HepG2 (cell line): ENCODE data around the gene RHOD. TPM values are rescaled to one million over a fixed set of nuclear protein-coding genes. Genes with fewer than 3 reads are reported as not detected.

Experiments used
- CREB1 ChIP-seq, 2 experiments: fragments of 450-650 bp in 1 of 2; IDR thresholded peaks; 2 replicates each; pipeline ENCODE4 v1.6.1; 2016 to 2017; ENCODE audit warnings: control low read depth in 1 of 2, mild to moderate bottlenecking in 1 of 2, missing compliant biosample characterization in 1 of 2, missing genetic modification characterization in 1 of 2
- ESRRA ChIP-seq: sonication (generic); formaldehyde crosslinking; IDR thresholded peaks from 2 replicates; pipeline ENCODE4 v1.5.1; 2020; ENCODE audit warnings: mild to moderate bottlenecking, low read depth, missing genetic modification reagents
- FOXP4 ChIP-seq: sonication (generic); formaldehyde crosslinking; IDR thresholded peaks from 2 replicates; pipeline ENCODE4 v1.4.0; 2020; ENCODE audit warnings: missing genetic modification reagents
- IKZF1 ChIP-seq: fragments of 450-650 bp; IDR thresholded peaks from 2 replicates; pipeline ENCODE4 v1.7.1; 2016
- ISX ChIP-seq: sonication (generic); formaldehyde crosslinking; conservative IDR thresholded peaks from 2 replicates; pipeline ENCODE4 v1.5.0; 2020; ENCODE audit warnings: missing genetic modification reagents
- KDM5B ChIP-seq: sonication (generic); formaldehyde crosslinking; IDR thresholded peaks from 2 replicates; pipeline ENCODE4 v1.4.0; 2020; ENCODE audit warnings: missing genetic modification reagents, mild to moderate bottlenecking, borderline replicate concordance
- LRRFIP1 ChIP-seq: sonication (generic); formaldehyde crosslinking; conservative IDR thresholded peaks from 2 replicates; pipeline ENCODE4 v1.4.0; 2020; ENCODE audit warnings: missing genetic modification reagents
- MTERF4 ChIP-seq: sonication (generic); formaldehyde crosslinking; IDR thresholded peaks from 2 replicates; pipeline ENCODE4 v1.8.0; 2023; ENCODE audit warnings: mild to moderate bottlenecking, missing genetic modification reagents
- NONO ChIP-seq, 2 experiments: fragments of 450-650 bp in 1 of 2; sonication (generic) in 1 of 2; formaldehyde crosslinking in 1 of 2; IDR thresholded peaks in 1 of 2; conservative IDR thresholded peaks in 1 of 2; 2 replicates each; pipeline versions ENCODE4 v1.6.1 to v1.8.0; 2017 to 2022; ENCODE audit warnings: mild to moderate bottlenecking in 1 of 2, missing genetic modification reagents in 1 of 2, moderate library complexity in 1 of 2
- PHF5A ChIP-seq: IDR thresholded peaks from one replicate; pipeline ENCODE4 v1.6.1; 2018; ENCODE audit warnings: low read depth, missing genetic modification reagents; ENCODE audit not compliant: unreplicated experiment
- RBM22 ChIP-seq: fragments of 200-400 bp; formaldehyde crosslinking; optimal IDR thresholded peaks from 2 replicates; pipeline ENCODE3; 2017; ENCODE audit warnings: mild to moderate bottlenecking, low read length, moderate library complexity
- SKI ChIP-seq: fragments of 450-650 bp; IDR thresholded peaks from one replicate; pipeline ENCODE4 v1.6.1; 2018; ENCODE audit warnings: mild to moderate bottlenecking; ENCODE audit not compliant: partially characterized antibody
- SMAD3 ChIP-seq: sonication (generic); formaldehyde crosslinking; IDR thresholded peaks from 2 replicates; pipeline ENCODE4 v1.4.0; 2020; ENCODE audit warnings: missing genetic modification reagents
- SMAD9 ChIP-seq: sonication (generic); formaldehyde crosslinking; IDR thresholded peaks from 2 replicates; pipeline ENCODE4 v1.5.1; 2020; ENCODE audit warnings: mild to moderate bottlenecking, missing genetic modification reagents
- SMYD3 ChIP-seq: sonication (generic); formaldehyde crosslinking; IDR thresholded peaks from 2 replicates; pipeline ENCODE4 v1.8.1; 2023; ENCODE audit warnings: mild to moderate bottlenecking, missing genetic modification reagents
- THAP11 ChIP-seq: IDR thresholded peaks from 2 replicates; pipeline ENCODE4 v1.6.1; 2016; ENCODE audit warnings: missing biosample characterization, missing genetic modification reagents
- TOE1 ChIP-seq: sonication (generic); formaldehyde crosslinking; IDR thresholded peaks from 2 replicates; pipeline ENCODE4 v1.4.0; 2020; ENCODE audit warnings: mild to moderate bottlenecking, missing genetic modification reagents
- YEATS2 ChIP-seq: sonication (generic); formaldehyde crosslinking; IDR thresholded peaks from 2 replicates; pipeline ENCODE4 v1.4.0; 2020; ENCODE audit warnings: missing genetic modification reagents, borderline replicate concordance
- ZBTB8A ChIP-seq: sonication (generic); formaldehyde crosslinking; IDR thresholded peaks from 2 replicates; pipeline ENCODE4 v1.4.0; 2020; ENCODE audit warnings: mild to moderate bottlenecking, low read depth, missing genetic modification reagents, borderline replicate concordance
- ZC3H4 ChIP-seq: sonication (generic); formaldehyde crosslinking; IDR thresholded peaks from 2 replicates; pipeline ENCODE4 v1.4.0; 2020; ENCODE audit warnings: missing genetic modification reagents, borderline replicate concordance
- polyA plus RNA-seq, 8 experiments: library from polyadenylated mRNA; depleted of rRNA in 3 of 8; stranded (reverse) in 7 of 8; unstranded in 1 of 8; fragments of >200 nt; fragmentation: Illumina TruSeq in 4 of 8; extraction: Trizol in 4 of 8; gene quantifications; 2 replicates each; pipeline versions ENCODE4 v1.2.1 to v1.2.3, GENCODE V29; 2011 to 2016; ENCODE audit warnings: low read depth in 4 of 8, missing spikeins in 1 of 8, mixed read lengths in 1 of 8; ENCODE audit not compliant: insufficient read depth in 1 of 8
- total RNA-seq, 5 experiments: library from RNA; depleted of rRNA; stranded (reverse); fragments of >200 nt; fragmentation: Illumina TruSeq; extraction: Trizol; gene quantifications; 2 replicates each; pipeline ENCODE4 v1.2.3, GENCODE V29; 2016; ENCODE audit warnings: low read depth in 1 of 5

RHOD gene
- total and polyA plus RNA-seq, 2 of the 13 experiments (the other 11 are each of a cell fraction or from before 2014, with no cell fraction given), result 0.27 to 0.98 TPM

GRCh38 chr11:67054836-67055523, 1.7 kb upstream of the RHOD start (continued):
- no peak for TF ChIP-seq SMAD9 (CRISPR knock-in tag)
- TF ChIP-seq NONO (IDR thresholded peaks at IDR 0.05), result no peak
- TF ChIP-seq NONO (CRISPR knock-in tag; conservative IDR thresholded peaks at IDR 0.05), result 0 out of 2 replicates have a peak, but pooled peaks have one; percentile 17
- no peak for TF ChIP-seq ZBTB8A
- TF ChIP-seq ESRRA (CRISPR knock-in tag), result no peak
- TF ChIP-seq SMAD3 (CRISPR knock-in tag), result no peak
- no peak for TF ChIP-seq ZC3H4 (CRISPR knock-in tag)
- 0 out of 2 replicates have a peak, but pooled peaks have one; percentile 56 for TF ChIP-seq SMYD3 (CRISPR knock-in tag)
- TF ChIP-seq ISX (CRISPR knock-in tag), result no peak
- peak; percentile 77 for TF ChIP-seq PHF5A (CRISPR knock-in tag)
- TF ChIP-seq CREB1 (IDR thresholded peaks at IDR 0.05), result peak; percentile 15; the same call in 1 of the 2 replicates
- peak; percentile 48; the same call in 1 of the 2 replicates for TF ChIP-seq CREB1 (CRISPR knock-in tag; IDR thresholded peaks at IDR 0.05)
- no peak for TF ChIP-seq RBM22
- peak; percentile 15; the same call in 1 of the 2 replicates for TF ChIP-seq YEATS2 (CRISPR knock-in tag)
- no peak for TF ChIP-seq TOE1
- no peak for TF ChIP-seq KDM5B (CRISPR knock-in tag)
- TF ChIP-seq THAP11 (CRISPR knock-in tag), result no peak
- TF ChIP-seq LRRFIP1, result no peak
- no peak for TF ChIP-seq MTERF4
- peak; percentile 87 for TF ChIP-seq FOXP4 (CRISPR knock-in tag)
- TF ChIP-seq SKI, result peak; percentile 48
- TF ChIP-seq IKZF1, result no peak
